GM19372 (cell line): ENCODE results near the gene NMNAT2.

ENCODE experiments used
- ATAC-seq: cut with Tn5 transposase; IDR thresholded peaks from one replicate; pipeline ENCODE4 v1.9.1; 2021; ENCODE audit warnings: mild to moderate bottlenecking, low read depth, moderate library complexity; ENCODE audit not compliant: unreplicated experiment

NMNAT2 gene

DNA sequence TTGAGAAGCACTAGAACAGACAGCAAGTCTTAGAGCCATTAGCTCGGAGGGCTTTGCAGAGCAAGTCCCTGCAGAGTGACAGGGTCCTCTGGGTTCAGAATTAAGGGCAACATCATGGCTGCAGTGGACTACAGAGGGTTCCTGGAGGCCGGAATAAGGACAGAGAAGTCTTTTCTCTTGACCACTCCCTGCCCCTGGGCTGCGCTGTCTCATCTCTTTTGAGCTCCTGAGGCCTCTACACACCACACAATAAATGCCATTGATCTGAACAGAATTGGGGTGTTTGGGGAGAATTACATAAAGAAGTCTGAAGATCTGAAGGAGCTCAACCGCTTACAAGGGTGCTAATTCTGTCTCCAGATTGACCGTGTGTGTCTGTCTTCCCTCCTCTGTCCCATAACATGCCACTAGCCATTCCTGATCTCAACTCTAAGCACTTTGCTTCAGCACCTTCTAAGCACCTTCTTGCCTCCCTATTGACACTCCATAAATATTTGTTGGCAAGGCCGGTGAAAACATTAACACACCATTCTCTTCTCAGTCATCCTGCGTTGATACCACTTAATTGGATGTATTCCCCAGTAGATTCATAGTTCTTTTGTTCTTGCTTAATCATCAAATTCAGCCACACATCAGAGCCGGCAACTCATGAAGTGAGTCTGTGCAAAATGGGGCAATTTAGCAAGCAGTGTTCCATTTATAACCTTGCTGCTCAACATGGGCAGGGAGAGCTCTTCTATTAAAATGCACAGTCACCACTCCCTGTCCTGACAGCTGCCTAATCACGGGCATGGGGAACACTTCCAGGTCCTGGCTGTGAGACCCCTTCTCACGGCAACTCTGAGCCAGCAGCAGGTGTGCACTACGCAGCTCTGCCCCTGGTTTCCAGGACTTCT is 49.7 kb downstream of the NMNAT2 start:
- no peak for ATAC-seq

DNA sequence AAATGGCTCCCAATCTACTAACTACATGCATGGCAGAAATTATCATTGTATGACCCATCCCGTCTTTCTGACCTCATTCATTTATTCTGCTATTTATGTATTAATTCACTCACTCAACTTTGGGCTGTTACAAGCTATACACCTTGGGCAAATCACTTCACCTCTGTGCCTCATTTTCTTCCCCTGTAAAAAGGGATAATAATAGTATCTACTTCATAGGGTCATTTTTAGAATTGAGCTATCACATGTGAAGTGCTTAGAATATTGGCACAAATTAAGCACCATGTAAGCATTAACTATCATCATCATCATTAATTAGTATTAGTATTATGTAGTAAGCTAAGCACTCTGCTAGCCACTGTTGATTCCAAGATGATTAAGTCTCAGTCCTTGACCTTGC is 52.1 kb downstream of the NMNAT2 start:
- no peak for ATAC-seq

DNA sequence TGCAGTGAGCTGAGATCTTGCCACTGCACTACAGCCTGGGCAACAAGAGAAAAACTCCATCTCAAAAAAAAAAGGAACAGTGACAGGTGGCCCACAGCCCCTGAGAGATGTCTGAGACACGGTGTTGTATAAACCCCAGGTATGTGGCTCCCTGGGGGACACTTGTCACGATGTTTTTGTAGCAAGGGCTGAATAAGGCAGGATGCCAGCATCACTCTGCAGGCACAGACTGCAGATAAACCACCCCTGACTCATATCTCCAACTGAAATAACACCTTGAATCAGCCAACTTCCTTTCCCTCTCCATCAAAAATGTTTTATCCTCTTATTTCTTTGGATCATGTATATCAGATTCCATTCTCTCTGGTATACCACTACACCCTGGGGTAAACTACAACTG is 52.5 kb downstream of the NMNAT2 start:
- no peak for ATAC-seq

DNA sequence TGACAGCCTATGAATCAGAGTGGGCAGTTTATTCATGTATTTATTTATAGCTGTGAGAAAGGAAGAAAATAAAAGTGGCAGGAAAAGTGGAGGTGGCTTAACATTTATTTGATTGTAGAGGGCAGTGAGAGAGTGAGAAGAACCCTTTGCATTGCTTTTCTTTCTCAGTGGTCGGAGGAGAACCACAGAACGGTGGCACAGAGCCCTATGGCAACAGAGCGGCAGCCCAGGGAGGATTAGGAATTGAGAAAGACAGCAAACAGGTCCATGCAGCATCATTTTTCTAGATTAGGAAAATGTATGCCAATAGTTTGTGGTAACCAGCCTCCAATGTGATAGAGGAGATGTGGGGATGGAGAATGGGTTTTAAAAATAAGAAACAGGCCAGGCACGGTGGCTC is 53.1 kb downstream of the NMNAT2 start:
- no peak for ATAC-seq

DNA sequence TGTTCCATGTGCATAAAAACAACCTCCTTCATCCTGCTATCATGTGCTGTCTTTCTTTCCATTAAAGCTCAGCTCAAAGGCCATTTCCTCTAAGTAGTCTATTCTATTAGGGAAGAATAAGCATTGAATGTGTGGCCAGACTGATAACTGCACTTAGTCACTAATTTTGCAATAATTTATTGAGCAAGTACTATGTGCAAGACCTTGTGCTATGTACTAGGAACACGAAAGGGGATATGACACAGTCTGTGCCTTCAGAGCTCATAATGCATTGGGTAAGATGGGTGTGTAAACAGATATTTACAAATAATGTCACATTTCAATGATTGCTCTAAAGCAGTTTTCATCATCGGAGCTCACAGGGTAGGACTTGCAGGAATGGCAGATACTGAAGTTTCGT is 54.2 kb downstream of the NMNAT2 start:
- ATAC-seq: no peak

DNA sequence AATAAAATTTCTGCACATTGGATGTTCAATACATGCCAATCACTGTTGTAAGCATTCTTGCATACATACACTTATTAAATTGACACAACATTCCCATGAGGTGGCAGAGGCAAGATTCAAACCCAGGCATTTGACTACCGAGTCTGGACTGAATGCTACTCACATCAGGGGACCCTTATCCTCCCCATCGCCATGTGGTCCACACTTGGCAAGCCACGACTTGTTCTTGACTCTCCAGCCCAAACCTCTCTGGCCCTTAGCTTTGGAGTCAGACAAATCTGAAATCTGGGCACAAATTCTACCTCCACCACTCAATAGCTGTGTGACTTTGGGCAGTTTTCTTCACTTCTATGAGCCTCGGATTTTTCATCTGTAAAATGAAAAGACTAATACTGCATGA is 57.1 kb downstream of the NMNAT2 start:
- ATAC-seq: no peak

DNA sequence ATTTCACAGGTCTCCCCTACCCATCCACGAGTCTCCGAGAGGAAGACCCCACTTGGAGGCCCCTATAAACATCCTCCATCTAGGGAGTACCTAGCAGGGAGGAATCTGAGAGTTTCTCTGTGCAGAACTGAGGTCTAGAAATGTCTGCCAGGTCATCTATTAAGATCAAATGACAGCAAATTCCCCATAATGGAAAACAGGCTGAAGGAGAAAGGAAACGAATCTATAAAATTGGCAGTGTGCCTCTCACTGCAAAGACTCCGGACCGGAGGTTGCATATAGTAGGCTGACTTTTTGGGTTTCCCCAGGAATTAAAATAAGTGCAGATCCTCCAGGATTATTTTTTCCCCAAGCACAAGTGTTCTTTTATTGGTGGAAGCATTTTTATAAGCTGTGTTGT is 57.7 kb downstream of the NMNAT2 start:
- no peak for ATAC-seq

DNA sequence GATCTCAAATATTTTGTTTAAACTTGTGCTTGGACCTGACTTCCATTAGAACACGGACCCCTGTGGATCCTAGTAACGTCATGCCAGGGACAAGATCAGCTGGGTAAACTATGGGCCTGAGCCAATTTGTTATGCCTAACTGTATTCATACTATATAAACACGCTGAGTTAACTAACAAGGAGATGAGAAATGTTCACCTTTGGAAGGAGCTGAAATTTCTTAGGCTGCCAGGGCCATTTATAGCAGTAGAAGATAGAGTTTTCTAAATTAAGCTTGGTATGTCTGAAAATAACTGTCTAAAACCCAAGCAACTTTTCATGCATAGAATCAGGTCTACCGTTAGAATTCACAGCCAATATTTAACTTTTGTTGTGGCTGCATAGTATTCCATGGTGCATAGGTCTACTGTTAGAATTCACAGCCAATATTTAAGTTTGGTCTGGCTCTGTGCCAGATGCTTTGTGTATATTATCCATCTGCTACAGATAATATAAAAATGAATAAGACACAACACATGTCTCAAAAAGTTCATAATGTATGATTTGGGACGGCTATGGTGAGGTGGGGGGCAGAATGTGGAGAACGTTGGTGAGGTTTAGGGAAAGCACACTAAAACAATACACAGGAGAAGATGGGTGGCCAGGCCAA is 61.5 kb downstream of the NMNAT2 start:
- no peak for ATAC-seq

DNA sequence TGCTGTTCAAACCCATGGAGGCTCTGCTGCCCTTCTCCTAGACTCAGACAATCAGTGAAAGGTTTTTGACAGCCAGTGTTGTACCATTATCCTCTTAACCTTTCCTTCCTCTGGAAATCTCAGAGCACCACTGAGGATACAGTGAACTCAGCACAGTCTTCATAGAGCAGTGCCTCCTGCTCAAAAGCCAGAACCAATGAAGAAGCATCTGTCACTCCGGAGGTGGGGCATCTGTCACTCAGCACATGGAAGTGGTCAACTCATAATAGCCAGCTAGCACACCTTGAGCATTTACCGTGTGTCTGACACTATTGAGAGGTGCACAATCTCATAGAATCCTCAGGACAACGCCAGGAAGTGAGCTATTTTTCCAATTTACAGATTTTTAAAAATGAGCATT is 62.4 kb downstream of the NMNAT2 start:
- no peak for ATAC-seq

DNA sequence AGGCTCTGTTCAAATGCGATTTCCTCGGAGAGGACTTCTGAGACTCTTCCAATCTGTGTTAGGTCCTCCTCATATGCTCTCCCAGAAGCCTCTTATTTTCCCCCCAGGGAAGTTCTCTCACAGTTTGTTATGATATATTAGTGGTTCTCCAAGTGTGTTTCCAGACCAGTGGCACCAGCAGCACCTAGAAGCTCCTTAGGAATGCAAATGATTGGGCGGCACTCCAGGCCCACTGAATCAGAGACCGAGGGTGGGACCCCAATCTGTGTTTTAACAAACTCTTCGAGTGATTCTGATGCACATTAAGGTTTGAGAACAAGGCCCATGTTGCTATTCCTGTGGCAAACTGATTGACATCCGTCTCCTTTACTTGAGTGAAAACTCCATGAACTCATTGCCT is 63.0 kb downstream of the NMNAT2 start:
- ATAC-seq: no peak

DNA sequence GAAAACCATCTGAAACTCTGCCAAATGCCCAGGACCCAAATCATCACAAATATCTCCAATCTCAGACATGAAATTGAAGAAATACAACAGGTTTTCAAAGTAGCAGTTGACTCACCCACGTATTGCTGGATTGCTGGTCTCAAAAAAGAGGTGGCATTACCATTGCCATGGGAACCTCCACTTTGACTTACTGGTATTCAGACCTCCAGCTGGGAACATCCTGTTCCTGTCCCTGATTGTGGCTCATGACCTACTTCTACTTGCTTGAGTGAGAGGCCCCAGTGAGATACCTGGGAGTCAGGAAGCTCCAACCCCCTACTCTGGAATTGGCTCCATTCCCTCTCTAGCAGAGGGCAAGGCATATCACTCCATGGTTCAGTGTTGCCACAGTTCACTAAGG is 64.6 kb downstream of the NMNAT2 start:
- no peak for ATAC-seq

DNA sequence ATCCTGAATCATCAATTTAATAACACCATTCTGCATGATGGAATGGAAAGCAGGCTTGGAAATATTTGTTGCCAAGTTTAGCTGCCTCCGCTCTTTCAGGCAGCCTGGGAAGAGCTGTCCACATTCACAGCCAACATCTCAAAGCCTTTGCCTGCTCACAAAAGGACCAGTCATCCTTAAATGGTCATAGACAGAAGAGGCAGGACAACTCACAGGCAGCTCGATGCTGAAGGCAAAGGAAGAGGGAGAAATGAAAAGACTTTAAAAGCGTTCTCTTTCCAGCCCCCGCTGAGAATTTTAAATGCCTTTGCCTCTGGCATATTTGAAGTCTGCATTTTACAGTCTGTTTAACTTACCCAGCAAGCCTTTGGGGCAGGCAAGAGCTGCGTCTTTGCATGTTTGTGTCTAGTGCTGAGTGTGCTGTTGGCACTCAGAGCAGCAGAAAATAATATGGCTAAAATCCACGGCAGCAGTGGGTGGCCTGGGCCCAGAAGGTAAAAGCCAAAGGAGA is 68.9 kb downstream of the NMNAT2 start:
- no peak for ATAC-seq

DNA sequence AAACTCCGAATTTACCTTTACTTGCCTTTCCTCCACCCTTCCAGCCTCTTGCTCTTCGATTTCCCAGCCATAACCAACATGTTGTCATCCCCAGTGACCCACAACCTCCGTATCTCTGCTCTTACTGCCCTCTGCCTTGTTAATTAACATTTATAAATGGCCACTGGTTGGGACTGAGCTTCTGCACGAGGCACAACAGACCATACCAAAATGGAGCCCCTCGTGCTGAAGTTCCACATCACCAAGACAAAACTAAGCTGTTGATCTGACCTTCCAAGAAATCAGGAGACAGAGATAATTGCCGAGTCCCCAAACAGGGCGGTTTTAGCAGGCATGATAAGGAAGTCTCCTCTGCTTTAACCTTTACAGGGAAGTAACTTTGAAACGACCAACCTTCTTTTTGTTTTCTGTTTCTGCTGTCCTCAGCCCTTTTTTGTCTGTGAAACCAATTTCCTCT is 71.9 kb downstream of the NMNAT2 start:
- ATAC-seq: no peak

DNA sequence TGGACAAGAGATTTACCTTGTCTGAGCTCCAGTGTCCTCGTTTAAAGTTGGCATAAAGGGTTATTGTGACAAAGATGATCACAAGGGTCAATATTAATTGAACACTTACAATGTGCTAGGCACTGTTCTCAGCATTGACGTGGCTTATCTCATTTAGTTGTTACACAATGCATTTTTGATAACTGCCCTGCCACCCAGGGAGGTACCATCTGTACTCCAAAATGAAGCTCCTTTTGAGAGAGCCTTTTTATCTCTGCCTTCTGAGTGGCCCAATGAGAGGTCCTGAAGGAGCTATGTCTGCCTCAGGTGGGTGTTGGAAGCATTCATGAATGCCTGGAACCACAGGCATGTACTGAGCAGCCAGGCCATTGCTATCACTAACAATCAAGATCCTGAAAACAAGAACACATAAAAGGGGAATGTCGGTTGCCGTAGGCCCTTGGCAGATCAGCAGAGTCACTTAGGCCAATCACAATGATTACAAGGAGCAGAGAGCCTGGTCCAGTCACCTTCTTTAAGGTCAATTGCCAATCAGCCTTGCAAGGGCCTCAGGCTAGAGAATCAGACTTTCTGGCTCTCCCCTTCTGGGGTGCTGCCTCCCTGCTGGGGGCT is 78.5 kb downstream of the NMNAT2 start:
- no peak for ATAC-seq

DNA sequence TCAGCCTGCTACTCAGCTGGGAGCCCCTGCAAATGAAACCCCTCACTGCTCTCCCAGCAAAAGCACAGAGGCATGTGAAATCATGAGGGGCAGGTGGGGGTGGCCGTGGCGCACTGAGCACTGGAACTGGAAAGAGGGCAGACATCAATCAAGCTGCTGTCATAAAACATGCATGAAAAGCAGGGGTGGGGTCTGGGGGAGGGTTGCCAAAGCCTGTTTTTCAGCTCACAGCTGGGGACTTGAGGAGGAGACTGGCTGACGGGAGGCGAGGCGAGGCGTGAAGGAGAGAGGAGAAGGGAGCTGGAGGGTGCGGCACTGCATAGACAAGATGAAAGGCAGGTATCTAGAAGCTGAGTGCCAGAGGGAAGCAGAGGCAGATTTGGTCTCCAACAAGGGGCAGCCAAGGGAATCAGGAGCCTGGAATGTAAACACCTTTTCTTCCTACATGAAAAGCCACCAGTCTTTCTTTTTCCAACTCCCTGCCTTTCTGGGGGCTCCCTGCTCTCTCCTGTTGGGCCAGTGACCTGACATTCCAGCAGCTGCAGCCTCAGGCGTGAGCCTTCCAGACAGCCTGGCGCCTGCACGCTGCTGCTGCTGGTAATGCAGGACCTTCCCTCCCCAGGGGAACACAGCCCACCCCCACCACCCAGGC is 87.0 kb downstream of the NMNAT2 start:
- no peak for ATAC-seq

DNA sequence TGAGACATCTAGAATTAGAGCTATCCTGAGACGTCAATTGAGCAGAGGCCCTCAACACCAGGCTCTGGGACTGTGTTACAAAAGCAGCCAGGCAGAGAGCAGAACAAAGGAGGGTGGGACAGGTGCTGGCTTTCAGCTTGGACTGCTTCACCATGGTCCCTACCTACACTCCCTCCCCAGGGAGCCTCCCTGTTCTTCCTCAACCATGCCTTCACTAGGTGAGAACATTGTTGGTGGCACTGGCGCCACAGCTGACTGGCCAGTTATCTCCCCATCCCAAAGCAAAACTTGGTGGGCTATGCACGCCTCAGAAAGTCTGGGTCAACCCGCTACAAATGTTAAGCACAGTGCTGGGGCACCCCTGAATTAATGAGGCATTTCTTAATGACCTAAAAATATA is 87.8 kb downstream of the NMNAT2 start:
- no peak for ATAC-seq

DNA sequence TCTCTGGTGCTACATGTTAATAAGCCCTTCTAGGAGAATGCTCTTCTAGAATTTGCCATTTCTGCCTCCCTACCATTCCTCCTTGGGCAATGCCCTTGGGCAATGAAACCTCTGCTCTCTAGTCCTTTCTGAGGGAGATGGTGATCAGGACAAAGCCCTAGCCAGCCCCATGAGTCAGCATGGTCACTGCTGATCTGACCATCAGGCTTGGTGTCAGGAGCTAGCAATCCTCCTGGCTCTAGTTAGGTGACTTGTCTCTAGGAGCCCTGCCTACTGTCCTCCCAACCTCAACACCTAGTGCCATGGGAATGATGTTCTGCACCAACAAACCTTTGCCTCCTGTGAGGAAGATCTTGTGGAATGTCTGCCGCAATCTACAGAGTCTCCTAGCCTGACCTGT is 89.8 kb downstream of the NMNAT2 start:
- no peak for ATAC-seq

DNA sequence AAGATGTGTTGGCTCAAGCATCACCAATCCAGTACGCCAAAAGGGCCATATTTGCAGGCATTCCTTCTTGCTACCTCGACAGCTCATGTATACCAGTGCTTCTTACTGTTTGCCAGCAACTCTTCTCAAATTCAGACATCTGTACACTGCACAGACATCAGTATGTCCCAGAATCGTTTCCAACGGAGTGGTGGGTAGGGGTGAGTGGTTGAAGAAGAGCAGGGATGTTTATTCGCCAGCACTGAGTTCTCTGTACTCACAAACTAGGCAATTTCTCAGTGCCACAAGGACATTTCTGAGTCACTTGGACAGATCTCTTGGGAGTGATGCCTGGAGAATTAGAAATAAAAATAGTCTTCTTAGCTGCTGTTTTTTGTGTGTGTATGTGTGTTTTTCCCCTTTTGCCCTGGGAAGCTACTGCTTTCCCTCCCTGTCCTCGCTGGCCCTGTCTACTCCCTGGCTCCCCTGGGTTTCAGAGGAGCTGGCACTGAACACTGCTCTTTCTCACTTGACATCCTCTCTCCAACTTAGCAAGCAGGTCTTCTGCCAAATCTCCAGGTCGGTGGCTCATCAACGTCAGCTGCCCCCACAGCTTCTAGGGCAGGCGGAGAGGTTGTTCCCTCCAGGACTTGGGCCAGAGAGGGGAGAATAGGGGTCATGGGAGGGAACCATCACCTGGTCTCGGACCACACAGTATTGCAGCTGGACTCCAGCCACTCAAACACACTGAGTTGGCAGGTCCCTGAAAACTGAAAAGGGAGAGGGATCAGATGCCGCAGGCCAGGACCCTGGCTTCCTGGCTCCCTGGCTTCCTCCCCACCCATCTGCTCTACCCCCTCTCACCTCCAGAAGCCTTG is 90.5 kb downstream of the NMNAT2 start:
- ATAC-seq: no peak

DNA sequence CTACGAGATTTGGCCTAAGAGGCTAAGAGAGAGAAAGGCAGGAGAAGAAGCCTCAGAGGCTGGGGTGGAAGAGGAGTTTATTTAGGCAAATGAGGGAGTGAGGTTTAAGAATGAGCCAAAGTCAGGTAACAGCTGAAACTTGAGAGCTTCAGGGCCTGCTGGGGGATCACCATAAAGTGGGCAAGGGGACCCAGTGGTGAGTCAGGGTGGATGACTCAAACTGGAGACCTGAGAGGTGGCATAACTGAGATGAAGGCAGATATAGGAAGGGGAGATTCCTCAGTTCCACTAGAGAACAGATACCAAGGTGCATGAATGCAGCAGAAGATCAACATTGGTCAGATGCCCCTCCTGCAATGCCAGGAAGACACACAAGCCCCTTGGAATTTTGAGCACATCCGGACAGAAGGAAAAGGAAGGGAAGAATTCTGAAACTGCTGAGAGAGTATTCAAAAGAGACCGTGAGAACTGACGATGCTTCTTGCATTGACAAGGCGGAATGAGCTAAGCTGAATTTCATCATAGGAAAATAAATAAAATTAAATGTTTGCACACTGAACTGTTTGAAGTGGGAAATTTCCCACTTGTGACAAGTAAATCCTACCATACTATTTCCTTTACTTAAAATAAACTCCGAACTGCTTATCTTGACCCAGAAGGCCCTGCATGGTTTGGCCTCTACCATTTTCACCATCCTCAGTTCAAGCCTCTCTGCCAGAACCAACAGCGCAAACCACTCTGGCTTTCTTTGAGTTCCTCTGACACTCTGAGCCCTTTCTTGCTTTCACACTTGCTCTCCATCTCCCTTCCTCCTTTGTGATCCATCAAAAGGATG is 94.1 kb downstream of the NMNAT2 start:
- no peak for ATAC-seq
